Fibroblast of skin of scalp (primary cell): ENCODE data around the gene TRMT10A. TPM values are rescaled to one million over a fixed set of nuclear protein-coding genes. Genes with fewer than 3 reads are reported as not detected.
A peak's percentile ranks its signal among the peaks of the same experiment; 100 is the strongest.

Source experiments
- DNase-seq: peaks from one replicate; pipeline ENCODE4 v3.0.0-alpha.2; 2013
- polyA plus RNA-seq, 2 experiments: library from polyadenylated mRNA; unstranded; fragments of 120-200 nt; gene quantifications; one replicate each; pipeline ENCODE4 v1.2.1, GENCODE V29; 2013; ENCODE audit not compliant: insufficient read length in 2 of 2

Gene TRMT10A, protein sequence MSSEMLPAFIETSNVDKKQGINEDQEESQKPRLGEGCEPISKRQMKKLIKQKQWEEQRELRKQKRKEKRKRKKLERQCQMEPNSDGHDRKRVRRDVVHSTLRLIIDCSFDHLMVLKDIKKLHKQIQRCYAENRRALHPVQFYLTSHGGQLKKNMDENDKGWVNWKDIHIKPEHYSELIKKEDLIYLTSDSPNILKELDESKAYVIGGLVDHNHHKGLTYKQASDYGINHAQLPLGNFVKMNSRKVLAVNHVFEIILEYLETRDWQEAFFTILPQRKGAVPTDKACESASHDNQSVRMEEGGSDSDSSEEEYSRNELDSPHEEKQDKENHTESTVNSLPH
- polyA plus RNA-seq (2013, experiment 1 of 2; ENCODE audit: insufficient read length), result 6.9 TPM
- 7.6 TPM for polyA plus RNA-seq (2013, experiment 2 of 2; ENCODE audit: insufficient read length)

DNA sequence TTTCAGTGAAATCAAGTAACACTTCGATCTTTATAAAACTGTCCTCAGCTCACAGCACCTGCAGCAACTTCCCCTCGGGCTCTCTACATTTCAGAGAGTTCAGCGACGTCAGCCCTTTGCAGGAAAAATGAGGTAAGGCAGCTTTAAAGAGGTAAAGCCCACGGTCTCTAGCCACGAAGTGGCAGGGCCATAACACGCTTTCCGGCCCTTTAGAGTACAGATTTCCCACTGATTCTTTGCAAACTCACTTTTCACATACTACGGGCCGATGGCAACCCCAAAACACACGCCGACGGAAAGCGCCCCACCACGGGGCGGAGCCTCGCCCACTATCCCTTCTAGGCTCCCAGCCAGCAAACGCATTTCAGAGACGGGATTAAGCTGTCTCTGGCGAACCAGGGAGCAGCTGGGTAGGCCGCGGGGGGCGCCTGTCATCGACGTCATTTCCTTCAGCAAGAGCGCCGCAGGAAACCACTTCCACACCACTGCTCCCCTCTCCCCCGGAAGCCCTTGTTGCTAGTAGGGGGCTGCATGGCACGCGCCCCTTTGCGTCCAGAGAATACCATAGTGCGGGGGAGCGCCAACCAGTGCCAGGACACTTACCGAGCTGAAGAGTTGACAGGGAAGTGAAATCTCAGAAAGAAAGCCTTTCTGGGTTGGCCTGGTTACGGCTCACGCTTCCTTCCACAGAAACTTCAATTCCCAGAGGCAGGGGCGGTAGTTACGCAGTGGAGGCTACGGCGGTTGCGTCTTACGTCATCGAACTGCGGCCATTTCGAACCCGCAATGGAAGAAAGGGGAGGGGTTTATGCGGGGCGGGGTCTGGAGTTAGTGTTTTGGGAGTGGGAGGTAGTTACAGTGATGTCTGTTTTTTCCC lies at the start of gene TRMT10A:
Gene TRMT10A, minus strand, starts transcription at position 730 of the 877 bp plus-strand sequence. CDS start 4,701 bp downstream, outside the sequence.
- DNase-seq, result peak; percentile 98

DNA sequence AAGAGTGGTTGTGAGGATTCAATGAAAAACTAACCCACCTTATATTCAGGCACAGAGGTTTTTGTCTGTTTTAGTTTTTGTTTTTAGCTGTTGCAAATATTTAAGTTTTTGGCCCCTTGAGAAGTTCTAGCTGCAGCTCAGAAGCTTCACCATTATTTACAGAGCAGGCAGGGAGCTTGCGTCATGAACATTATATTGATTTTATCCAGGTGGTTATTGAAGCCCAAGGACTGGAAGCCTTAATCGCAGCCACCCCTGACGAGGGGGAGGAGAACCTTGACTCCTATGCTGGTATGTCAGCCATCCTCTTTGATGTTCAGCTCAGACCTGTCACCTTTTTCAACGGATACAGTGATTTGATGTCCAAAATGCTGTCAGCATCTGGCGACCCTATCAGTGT lies 48.9 kb upstream of the TRMT10A start:
- DNase-seq, result no peak

DNA sequence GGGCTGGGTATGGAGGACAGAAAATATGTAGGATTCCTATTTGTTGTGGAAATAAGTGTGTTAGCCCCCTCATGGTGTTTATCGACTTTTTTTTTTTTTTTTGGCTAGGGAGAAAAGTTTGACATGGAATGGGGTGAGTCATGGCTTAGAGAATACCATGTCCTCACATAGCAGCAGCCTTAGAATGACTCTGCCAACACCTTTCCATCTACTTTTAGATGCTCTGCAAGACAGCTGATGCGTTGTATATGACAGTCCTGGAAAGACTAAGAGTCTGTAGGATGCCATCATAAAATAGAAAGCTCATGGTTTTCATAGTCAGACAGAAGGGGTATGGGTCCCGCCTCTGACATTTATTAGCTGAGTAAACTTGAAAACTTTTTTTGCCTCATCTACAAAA lies 48.4 kb upstream of the TRMT10A start:
- no peak for DNase-seq

DNA sequence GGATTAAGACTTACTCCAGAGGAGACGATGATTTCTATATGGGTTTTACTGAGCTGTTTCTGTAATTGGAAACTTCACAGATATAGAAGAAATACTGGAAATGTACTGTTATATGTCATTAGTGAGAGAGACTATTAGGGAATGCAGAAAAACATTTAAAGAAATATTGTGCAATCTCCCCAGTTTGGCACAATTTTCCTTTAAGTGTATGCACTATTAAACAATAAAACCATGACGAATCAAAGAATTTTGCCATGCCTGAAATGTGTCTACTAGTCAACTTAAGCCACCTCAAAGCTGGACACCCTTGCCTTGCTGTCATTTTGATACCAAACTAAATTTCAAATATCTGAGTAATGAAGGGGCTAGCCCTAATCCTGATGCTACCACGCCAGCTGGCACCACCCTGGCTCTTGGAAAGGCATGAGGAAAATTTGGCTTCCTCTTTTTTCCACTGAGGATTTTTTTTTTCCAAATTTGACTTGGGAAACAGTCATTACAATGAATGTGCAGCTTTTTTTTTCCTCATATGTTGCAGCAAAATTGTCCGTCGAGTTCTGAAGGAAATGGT lies 46.9 kb upstream of the TRMT10A start:
- no peak for DNase-seq

- DNase-seq, result no peak
Measured at GRCh38 chr4:99608417-99608816, 44.6 kb upstream of the TRMT10A start.

DNA sequence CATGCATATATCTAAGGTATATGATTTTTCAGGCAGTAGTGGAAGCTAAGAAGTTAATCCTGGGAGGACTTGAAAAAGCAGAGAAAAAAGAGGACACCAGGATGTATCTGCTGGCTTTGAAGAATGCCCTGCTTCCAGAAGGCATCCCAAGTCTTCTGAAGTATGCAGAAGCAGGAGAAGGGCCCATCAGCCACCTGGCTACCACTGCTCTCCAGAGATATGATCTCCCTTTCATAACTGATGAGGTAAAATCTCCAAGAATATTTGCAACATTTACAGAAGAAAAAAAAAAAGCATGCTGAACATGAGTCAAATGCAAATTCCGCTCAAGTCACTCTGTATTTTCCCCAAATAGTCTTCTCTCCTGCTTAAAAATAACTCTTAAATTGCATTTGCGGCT lies 42.9 kb upstream of the TRMT10A start:
- no peak for DNase-seq

DNA sequence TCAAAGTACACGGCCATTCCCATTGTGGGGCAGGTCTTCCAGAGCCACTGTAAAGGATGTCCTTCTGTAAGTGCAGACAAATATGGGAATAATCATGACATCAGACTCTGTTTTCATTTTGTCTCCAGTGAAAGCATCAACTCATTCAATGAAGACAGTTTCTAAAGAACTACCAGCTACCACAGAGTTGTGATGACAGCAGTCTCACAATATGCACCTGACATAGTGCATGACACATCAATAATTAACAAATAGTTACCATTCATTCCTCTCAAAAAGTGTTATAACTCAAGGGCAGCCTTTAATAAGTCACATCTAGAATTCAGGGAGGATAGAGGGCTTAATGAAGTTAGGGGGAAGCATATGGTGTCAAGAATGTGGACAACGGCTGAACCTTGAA lies 31.0 kb upstream of the TRMT10A start:
- DNase-seq, result no peak

- DNase-seq, result no peak
Measured at GRCh38 chr4:99593781-99594641, 30.2 kb upstream of the TRMT10A start.

DNA sequence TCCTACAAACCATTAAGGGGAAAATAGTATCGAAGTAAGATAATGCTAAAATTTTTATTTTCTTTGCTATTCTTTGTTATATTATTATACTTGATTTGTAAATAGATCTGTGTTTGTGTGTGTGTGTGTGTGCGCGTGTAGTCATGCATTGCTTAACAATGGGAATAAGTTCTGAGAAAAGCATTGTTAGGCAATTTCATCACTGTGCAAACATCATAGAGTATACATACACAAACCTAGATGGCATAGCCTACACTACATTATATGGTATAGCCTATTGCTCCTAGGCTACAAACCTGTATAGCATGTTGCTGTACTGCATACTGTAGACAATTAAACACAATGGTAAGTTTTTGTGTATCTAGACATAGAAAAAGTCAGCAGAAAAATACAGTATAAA lies 27.9 kb upstream of the TRMT10A start:
- DNase-seq, result no peak

- no peak for DNase-seq
Measured at GRCh38 chr4:99587803-99588202, 24.0 kb upstream of the TRMT10A start.

- no peak for DNase-seq
Measured at GRCh38 chr4:99587309-99587708, 23.5 kb upstream of the TRMT10A start.

- no peak for DNase-seq
Measured at GRCh38 chr4:99586797-99587196, 23.0 kb upstream of the TRMT10A start.

DNA sequence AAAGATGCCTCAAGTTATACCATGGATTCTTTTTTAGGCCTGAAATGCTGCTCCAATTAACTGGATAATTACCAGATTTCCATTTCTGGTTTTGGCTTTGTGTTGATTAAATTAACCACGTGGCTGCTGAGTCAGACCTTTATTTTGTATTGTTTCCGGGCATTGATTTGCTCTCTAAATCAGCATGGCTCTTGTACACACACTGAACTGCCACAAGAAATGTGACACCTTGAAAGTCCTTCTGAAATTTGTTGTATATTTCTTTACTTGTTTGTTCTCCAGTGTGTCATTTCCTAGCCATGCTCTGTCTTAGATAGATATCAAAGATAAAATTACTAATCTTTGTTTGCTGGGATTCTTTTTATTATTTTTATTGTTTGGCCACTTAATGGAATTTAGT lies 22.5 kb upstream of the TRMT10A start:
- DNase-seq, result no peak

DNA sequence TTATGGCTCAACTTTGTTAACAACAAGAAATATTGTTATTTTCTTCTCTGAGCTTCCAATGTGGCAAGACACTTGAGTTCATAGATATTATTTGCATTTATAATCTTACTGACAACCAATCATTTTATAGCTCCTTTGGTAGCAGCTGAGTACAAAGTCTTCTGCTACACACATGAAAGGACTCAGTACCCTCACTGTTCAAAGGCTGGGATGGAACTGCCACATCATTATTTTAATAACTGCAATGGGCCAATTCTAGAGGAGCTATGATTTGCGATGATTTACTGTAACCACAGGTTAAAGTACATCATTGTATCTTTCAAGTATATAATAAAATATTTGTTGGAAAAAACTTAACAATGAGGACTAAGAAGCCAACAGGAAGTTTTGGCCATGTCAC lies 21.7 kb upstream of the TRMT10A start:
- DNase-seq, result no peak

DNA sequence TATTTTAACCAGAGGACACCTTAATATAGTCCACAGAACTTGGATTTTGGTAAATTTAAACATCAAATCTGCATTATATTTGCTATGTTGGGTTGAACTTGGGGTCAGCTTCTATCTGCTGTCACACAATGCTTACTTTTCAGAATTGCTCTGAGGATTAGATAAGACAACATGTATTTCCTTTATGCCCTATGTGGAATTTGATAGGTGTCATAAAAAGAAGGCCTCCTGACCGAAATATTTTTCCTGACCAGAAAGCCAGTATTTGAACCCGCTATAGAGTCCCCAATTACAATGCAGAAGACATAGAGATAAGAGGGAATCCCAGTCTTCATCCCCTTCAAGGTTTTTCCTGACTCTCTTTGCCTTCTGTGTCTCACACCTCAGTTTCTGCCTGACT lies 14.9 kb upstream of the TRMT10A start:
- no peak for DNase-seq

DNA sequence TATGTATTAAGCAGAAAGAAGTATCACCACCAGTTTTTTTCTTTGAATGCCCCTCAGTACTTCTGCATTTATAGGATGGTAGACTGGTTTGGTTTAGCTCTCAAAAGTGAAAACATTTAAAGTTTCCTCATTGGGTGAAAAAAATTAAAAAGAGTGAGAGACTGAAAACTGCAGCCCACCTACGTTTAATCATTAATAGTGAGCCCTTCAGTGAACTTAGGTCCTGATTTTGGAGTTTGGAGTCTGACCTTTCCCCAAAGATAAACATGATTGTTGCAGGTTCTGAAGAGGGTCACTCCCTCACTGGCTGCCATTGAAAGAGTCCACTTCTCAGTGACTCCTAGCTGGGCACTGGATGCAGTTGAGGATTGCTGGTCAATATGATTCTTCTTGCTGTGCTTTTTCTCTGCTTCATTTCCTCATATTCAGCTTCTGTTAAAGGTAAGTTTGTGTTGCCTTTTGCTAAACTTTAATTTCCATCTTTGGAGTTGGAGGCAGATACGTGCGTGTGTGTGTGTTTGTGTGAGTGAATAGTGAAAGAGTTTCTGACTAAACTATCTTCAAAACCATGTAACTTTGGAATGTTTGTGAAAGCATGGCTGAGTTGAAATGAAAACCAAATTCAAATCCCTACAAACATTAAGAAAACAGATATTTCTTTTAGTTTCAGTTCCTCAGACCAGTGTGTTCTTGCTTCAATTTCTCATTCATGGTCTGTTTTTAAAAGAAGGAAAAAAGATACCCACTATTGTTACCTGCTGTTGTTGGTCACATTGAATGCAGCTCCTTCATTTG lies 10.9 kb upstream of the TRMT10A start, which contains the start of gene MTTP:
Gene MTTP, plus strand, starts transcription at position 295 of the 795 bp plus-strand sequence. Its CDS starts 86 bp downstream, at position 381.
- no peak for DNase-seq

GRCh38 chr4:99573735-99574368 lies 10.0 kb upstream of the TRMT10A start:
- no peak for DNase-seq

GRCh38 chr4:99572527-99573240 lies 8.8 kb upstream of the TRMT10A start:
- no peak for DNase-seq

DNA sequence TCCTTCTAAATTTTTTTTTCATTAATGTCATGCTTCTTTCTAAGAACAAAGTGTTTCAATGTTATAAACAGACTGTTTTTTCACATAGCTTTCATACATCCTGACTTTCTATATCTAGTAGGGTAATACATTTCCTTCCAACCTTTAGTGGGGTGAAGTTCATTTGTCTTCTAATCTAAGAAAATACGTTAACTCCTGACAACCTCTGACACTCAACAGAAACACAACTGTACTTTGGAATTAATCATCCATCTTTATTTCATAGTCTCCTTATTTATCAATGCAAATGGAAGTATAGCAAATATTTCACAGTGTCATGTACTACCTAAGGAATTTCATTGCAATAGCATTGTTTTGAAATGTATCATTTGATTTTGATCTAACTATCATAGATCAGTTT lies 8.0 kb upstream of the TRMT10A start:
- no peak for DNase-seq

GRCh38 chr4:99564921-99565320 lies 1.1 kb upstream of the TRMT10A start:
- no peak for DNase-seq
